Activated naive CD4-positive, alpha-beta T cell treated with anti-CD3 and anti-CD28 coated beads, Interleukin-2, amount 50 U/mL, for 24 hours (primary cell): ENCODE results near the gene DMRTC2.

Source experiments
- H3K27ac Mint-ChIP-seq: one replicate; pipeline ENCODE4 v1.8.0; 2021; ENCODE audit warnings: mild to moderate bottlenecking, mixed read lengths
- H3K27me3 Mint-ChIP-seq: one replicate; pipeline ENCODE4 v1.8.0; 2021; ENCODE audit warnings: mixed read lengths
- H3K36me3 Mint-ChIP-seq: one replicate; pipeline ENCODE4 v1.8.0; 2021; ENCODE audit warnings: mixed read lengths
- H3K4me1 Mint-ChIP-seq: one replicate; pipeline ENCODE4 v1.8.0; 2021; ENCODE audit warnings: mixed read lengths
- H3K4me3 Mint-ChIP-seq: one replicate; pipeline ENCODE4 v1.8.0; 2021; ENCODE audit warnings: mild to moderate bottlenecking, mixed read lengths
- H3K9me3 Mint-ChIP-seq: one replicate; pipeline ENCODE4 v1.8.0; 2021; ENCODE audit warnings: mixed read lengths

DMRTC2 gene

DNA sequence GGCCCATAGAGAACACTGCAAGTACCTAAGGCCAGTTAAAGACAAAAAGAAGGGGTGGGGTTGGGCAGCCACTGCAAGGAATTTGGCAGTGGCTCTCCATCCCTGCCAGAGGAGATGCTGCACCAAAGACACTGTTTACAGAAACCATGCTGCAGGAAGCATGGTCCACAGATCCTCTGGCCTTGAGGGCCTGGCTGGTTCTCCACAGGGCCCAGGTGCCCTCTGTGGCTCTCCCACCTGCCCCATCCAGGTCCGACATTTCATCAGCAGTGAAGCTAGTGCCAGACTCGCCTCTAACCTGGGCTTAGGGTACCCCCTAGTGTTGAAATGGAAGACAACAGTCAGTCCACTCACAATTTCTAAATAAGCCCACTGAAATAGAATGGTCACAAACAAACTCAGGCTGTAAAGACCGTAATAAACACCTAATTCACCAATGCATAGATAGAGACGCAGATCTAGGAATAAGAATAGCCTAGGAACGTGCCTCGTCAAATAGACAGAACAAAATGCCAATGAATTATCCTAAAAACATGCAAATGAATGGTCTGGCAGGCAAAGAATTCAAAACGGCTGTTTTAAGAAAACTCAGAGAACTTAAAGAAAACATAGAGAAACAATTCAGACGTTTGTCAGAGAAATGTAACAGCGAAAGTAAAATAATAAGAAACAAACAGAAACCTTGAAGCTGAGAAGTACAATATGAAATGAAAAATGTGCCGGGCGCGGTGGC is 23.7 kb upstream of the DMRTC2 start:
- no peaks in the 10 kb centered on the region for H3K9me3 Mint-ChIP-seq
- no peak overlapping the region for H3K4me3 Mint-ChIP-seq
- no peak overlapping the region for H3K27ac Mint-ChIP-seq
- no peaks in the 10 kb centered on the region for H3K4me1 Mint-ChIP-seq
- peaks cover 12% of the 10 kb centered on the region for H3K27me3 Mint-ChIP-seq
- no peaks in the 10 kb centered on the region for H3K36me3 Mint-ChIP-seq

DNA sequence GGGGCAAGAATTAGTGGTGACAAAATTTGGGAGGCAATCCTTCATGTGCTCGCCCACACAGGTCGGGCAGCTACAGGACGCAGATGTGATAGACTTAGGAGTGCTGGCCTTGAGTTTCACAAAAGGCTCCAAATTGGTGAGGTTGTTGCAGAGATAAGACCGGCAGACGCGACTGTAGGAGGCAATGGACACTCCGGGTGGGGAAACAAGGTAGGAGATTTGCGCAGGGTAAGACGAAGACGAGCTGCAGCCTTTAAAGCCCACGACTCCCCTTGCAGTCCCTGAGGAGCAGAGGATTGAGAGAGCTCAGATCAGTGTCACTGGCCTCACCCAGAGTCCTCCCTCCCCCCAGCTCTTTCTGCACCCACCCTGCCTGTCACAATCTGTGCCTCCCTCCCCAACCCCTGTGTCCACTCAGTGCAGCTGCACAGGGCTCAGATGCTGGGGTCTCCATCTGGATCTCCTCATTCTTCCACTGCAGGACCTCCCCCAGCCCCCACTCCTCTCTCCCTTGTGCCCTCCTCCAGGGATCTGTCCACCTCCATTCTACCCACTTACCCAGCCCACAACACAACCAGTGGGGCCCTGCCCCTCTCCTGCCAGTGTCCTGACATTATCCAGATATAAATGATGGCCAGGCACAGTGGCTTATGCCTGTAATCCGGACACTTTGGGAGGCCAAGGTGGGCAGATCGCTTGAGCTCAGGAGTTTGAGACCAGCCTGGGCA is 6.7 kb upstream of the DMRTC2 start:
- Mint-ChIP-seq H3K27ac (no peak overlapping the region), H3K9me3 (no peaks in the 10 kb centered on the region), H3K27me3 (peaks cover 3% of the 10 kb centered on the region)

DNA sequence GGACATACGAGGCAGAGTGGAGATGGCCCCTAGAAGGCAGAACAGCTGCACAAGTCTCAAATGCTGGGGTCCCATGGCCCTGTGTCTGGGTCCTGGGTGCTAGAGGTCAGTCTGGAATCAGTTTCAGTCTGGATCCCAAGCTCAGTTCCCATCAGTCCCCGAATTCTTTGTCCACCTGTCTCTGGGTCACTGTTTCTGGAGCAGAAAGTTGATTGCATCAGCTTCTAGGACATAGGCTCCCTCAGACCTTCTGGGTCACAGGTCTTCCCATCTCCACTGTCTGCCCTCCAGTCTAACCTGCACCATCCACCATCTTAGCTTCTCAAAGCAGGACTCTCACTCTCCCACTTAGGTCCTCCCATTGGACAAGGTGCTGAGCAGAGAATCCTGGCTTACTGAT is 5.6 kb upstream of the DMRTC2 start:
- Mint-ChIP-seq H3K36me3 (no peaks in the 10 kb centered on the region), H3K4me3 (no peak overlapping the region), H3K27me3 (peaks cover 3% of the 10 kb centered on the region), H3K4me1 (no peaks in the 10 kb centered on the region), H3K27ac (no peak overlapping the region), H3K9me3 (no peaks in the 10 kb centered on the region)

More for the DNA sequence above, 6.7 kb upstream of the DMRTC2 start:
- Mint-ChIP-seq H3K4me3 (no peak overlapping the region), H3K36me3 (no peaks in the 10 kb centered on the region), H3K4me1 (no peaks in the 10 kb centered on the region)

DNA sequence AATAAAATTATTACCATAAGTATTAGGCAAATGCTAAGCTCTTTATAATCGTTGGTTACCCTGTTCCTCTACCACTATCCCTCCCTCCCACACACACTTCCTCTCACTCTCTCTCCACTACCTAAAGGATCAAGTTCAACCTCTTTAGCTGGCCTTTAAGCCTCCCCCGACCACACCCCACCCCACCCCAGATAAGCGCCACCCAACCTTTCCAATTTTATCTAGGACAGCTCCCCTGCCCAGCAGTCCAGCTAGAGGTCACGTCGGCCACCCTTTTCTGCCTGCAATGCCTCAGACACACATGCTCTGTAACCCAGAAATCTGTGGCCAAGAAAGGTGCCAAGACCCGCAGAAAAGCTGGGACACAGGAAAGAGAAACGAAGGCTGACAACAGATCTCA is 1.5 kb upstream of the DMRTC2 start:
- H3K36me3 Mint-ChIP-seq: no peaks in the 10 kb centered on the region

DNA sequence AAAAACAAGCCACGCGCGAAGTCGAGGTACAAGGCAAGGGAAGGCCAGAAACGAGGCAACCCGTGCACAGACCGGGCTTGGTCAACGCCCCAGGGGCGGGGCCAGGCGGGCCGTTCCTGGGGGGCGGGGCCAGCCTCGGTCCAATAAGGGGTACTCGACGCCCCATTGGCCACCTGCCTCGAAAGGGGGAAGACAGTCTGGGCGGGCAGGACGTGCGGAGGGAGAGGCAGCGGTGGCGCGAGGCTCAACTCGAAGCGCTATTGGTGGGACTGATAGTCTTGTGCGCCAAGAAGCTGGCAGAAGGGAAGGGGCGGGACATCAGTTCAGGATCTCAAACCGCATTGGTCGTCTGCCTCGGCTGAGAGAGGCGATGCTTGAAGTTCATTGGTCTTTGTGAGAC is 241 bp upstream of the DMRTC2 start, which contains the start of gene LYPD4:
Gene LYPD4, minus strand, starts transcription at position 83 of the 400 bp plus-strand sequence. CDS start 5,398 bp downstream, outside the sequence.
- Mint-ChIP-seq H3K36me3 (no peaks in the 10 kb centered on the region), H3K4me1 (no peaks in the 10 kb centered on the region), H3K4me3 (no peak within 1 kb of the TSS), H3K27ac (no peak within 1 kb of the TSS), H3K9me3 (no peaks in the 10 kb centered on the region), H3K27me3 (no peaks in the 10 kb centered on the region)

More for the DNA sequence above, 1.5 kb upstream of the DMRTC2 start:
- no peak overlapping the region for H3K27ac Mint-ChIP-seq
- H3K4me3 Mint-ChIP-seq: no peak overlapping the region
- no peaks in the 10 kb centered on the region for H3K4me1 Mint-ChIP-seq
- H3K27me3 Mint-ChIP-seq: peaks cover 2% of the 10 kb centered on the region
- H3K9me3 Mint-ChIP-seq: no peaks in the 10 kb centered on the region

DNA sequence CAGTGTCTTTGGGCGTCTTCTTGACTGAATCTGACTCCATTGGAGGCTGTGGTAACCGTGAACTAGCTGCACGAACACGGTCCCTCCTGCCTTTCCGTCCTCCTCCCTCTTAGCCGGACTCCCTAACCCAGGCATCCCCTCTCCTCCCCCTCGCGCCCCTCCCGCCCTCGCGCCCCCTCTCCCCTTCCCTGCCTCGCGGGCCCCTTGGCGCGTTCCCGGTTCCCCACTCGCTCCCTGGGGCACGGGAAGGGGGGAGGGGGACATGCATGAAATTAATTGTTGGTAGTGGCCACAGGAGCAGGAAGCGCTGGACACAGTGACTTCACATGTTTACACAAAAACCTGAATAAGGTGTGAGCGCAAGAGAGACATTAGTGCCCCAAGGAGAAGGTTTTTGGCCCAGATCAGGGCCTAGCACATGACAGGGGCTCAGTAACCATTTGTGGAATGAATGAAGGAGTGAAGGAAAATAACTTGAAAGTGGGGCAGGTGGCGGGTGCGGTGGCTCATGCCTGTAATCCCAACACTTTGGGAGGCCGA is 279 bp downstream of the DMRTC2 start:
- Mint-ChIP-seq H3K27ac (no peak overlapping the region), H3K36me3 (no peaks in the 10 kb centered on the region), H3K4me3 (no peak overlapping the region), H3K9me3 (no peaks in the 10 kb centered on the region), H3K27me3 (no peaks in the 10 kb centered on the region), H3K4me1 (no peaks in the 10 kb centered on the region)

DNA sequence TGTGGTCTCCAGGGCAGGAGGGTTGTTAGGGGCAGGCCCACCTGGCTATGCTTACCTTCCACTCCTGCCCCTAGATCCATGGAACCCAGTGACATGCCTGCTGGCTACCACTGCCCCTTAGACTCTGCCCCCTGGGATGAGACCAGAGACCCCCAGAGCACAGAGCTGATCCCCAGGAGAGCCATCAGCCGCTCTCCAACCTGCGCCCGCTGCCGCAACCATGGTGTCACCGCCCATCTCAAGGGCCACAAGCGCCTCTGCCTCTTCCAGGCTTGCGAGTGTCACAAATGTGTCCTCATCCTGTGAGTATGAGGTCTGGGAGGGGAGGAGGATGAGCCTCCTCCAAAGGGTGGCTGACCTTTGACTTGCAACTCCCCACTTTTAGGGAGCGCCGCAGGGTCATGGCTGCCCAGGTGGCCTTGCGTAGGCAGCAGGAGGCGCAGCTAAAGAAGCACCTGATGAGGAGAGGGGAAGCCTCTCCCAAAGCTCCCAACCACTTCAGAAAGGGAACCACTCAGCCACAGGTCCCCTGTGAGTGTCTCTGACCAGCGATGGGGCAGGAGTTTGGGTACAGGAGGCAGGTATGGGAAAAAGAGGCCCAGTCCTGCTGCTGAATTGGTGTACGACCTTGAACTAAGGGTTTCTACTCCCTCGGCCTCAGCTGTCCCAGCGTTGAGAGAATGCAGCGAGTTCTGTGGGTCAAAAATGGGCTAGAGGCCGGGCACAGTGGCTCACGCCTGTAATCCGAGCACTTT is 2.7 kb downstream of the DMRTC2 start:
- no peaks in the 10 kb centered on the region for H3K36me3 Mint-ChIP-seq
- H3K27ac Mint-ChIP-seq: no peak overlapping the region
- no peaks in the 10 kb centered on the region for H3K27me3 Mint-ChIP-seq
- no peaks in the 10 kb centered on the region for H3K9me3 Mint-ChIP-seq
- no peaks in the 10 kb centered on the region for H3K4me1 Mint-ChIP-seq
- no peak overlapping the region for H3K4me3 Mint-ChIP-seq

DNA sequence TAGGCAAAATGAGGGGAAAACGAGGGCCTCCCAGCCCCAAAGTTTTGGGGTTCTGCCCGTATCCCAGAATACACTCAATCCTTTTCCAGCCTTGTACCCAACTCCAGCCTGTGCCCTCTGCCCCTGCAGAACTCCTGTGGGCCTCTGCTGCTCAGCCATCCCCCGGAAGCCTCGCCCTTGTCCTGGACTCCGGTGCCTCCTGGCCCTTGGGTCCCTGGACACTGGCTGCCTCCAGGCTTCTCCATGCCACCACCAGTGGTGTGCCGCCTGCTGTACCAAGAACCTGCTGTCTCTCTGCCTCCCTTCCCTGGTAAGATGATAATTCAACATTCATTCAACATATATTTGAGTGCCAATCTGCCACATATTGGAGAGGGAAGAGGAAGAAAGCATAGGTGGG is 3.8 kb downstream of the DMRTC2 start:
- Mint-ChIP-seq H3K4me3 (no peak overlapping the region), H3K27ac (no peak overlapping the region), H3K27me3 (no peaks in the 10 kb centered on the region), H3K36me3 (no peaks in the 10 kb centered on the region), H3K4me1 (no peaks in the 10 kb centered on the region), H3K9me3 (no peaks in the 10 kb centered on the region)

DNA sequence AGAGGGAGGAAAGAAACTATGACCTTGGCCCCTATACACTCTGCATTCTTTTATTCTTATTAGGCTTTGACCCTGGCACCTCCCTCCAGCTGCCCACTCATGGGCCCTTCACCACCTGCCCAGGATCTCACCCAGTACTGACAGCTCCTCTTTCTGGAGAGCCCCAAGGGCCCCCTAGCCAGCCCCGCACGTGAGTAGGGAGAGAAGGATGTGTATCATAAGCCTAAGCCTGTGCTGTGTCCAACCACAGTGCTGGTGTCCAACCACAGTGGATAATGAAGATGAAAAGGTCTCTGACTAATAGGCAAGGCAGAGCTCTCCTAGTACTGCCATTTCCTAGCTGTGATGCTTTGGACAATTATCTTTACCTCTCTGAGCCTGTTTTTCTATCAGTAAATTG is 4.2 kb downstream of the DMRTC2 start:
- H3K27ac Mint-ChIP-seq: no peak overlapping the region
- H3K4me1 Mint-ChIP-seq: no peaks in the 10 kb centered on the region
- H3K36me3 Mint-ChIP-seq: no peaks in the 10 kb centered on the region
- no peaks in the 10 kb centered on the region for H3K27me3 Mint-ChIP-seq
- no peaks in the 10 kb centered on the region for H3K9me3 Mint-ChIP-seq
- no peak overlapping the region for H3K4me3 Mint-ChIP-seq

DNA sequence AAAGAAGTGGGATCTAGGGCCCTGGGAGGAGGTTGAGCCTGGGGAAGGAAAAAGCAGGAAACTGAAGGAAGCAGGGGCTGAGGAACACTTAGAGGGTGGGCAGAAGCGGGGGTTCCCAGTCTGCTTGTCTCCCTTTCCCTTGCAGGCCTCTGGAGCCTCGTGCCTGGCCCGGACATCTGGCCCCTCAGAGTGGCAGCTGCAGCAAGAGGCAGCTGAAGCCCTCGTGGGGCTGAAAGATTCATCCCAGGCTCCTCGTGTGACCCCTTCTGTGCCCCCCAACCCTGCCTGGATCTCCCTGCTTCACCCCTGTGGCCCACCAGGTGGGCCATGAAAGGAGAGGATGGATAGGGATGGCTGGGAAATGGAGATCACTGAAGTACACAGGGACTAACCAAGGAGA is 5.5 kb downstream of the DMRTC2 start:
- H3K4me3 Mint-ChIP-seq: no peak overlapping the region
- no peaks in the 10 kb centered on the region for H3K36me3 Mint-ChIP-seq
- H3K4me1 Mint-ChIP-seq: no peaks in the 10 kb centered on the region
- no peak overlapping the region for H3K27ac Mint-ChIP-seq
- no peaks in the 10 kb centered on the region for H3K27me3 Mint-ChIP-seq
- H3K9me3 Mint-ChIP-seq: no peaks in the 10 kb centered on the region

DNA sequence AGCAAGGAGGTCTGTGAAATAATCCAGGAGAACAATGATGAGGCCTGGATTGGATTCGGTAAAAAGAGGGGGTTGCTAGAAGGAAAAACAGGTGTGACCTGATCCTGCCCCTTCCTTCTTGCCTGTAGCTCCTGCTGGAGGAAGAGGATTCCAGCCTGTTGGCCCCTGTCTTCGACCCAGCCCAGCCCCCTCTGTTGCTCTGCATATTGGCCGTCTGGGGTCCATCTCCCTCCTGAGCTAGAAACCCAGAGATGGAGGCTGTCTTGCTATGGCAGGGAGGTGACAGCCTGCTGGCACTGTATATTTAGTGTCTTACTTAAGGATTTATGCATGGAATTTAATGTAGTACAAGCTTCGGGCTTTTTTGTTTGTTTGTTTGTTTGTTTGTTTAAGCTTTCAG is 6.6 kb downstream of the DMRTC2 start:
- Mint-ChIP-seq H3K36me3 (no peaks in the 10 kb centered on the region), H3K9me3 (no peaks in the 10 kb centered on the region), H3K4me3 (no peak overlapping the region), H3K4me1 (no peaks in the 10 kb centered on the region), H3K27ac (no peak overlapping the region), H3K27me3 (no peaks in the 10 kb centered on the region)

DNA sequence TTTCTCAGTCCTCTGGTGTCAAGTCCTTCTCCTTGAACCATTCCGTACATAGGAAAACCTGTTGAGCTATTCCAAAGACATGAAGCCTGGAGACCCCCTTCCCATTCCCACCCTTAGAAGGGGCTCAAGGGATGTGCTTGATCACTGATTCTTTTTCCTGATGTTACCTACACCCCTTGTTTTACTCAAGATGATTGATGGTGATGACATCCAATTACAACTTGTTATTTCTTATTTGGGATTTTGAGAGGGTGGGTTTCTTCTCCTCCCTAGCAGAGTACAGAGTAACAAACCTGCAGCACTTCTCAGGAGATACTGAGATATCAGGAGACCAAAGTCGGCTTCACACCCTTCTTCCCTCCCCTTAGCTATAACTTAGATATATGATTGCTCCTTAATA is 8.5 kb downstream of the DMRTC2 start:
- Mint-ChIP-seq H3K9me3 (no peaks in the 10 kb centered on the region), H3K27ac (no peak overlapping the region), H3K36me3 (no peaks in the 10 kb centered on the region), H3K27me3 (no peaks in the 10 kb centered on the region), H3K4me3 (no peak overlapping the region), H3K4me1 (no peaks in the 10 kb centered on the region)

DNA sequence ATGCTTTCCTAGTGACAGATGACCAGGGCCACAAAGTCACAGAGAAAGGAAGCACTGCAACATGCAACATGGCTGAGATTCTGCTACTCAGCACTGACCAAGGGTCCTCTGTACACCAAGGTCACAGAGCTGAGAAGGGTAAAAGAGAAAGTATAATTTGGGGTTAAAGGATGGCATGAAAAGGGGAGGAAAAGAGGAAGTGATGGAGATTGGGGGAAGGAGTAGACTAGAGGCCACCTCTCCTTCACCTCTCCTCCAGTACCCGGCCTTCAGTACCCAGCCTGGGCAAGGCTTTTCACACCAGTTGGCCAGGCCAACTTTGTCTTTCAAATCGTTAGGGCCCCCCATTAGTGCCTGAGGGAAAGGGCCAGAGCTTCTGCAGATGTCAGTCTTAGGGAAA is 8.9 kb downstream of the DMRTC2 start:
- no peaks in the 10 kb centered on the region for H3K27me3 Mint-ChIP-seq
- no peaks in the 10 kb centered on the region for H3K36me3 Mint-ChIP-seq
- H3K4me3 Mint-ChIP-seq: no peak overlapping the region
- H3K4me1 Mint-ChIP-seq: no peaks in the 10 kb centered on the region
- H3K9me3 Mint-ChIP-seq: no peaks in the 10 kb centered on the region
- H3K27ac Mint-ChIP-seq: no peak overlapping the region

DNA sequence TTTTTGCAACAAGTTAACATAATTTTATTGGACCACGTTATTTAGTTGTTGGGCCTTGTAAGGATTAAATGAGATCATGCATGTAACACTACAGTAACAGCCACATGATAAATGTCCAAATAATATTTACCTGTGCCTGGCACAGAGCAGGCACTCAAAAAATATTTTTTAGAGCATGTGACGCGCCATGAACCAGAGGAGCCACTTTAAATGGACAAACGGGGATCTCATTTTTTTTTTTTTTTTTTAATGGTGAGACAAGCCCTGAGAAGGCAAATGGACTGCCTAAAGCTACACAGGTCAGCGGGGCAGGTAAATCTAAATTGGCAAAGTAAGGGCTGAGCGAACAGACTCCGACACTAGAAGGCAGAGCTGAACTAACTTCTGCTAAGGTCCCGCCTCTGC is 14.4 kb downstream of the DMRTC2 start:
- Mint-ChIP-seq H3K9me3 (no peaks in the 10 kb centered on the region), H3K4me1 (peaks cover 34% of the 10 kb centered on the region), H3K27me3 (no peaks in the 10 kb centered on the region), H3K27ac (peak overlapping the region; percentile 98), H3K36me3 (peaks cover 28% of the 10 kb centered on the region), H3K4me3 (peak overlapping the region; percentile 91)

DNA sequence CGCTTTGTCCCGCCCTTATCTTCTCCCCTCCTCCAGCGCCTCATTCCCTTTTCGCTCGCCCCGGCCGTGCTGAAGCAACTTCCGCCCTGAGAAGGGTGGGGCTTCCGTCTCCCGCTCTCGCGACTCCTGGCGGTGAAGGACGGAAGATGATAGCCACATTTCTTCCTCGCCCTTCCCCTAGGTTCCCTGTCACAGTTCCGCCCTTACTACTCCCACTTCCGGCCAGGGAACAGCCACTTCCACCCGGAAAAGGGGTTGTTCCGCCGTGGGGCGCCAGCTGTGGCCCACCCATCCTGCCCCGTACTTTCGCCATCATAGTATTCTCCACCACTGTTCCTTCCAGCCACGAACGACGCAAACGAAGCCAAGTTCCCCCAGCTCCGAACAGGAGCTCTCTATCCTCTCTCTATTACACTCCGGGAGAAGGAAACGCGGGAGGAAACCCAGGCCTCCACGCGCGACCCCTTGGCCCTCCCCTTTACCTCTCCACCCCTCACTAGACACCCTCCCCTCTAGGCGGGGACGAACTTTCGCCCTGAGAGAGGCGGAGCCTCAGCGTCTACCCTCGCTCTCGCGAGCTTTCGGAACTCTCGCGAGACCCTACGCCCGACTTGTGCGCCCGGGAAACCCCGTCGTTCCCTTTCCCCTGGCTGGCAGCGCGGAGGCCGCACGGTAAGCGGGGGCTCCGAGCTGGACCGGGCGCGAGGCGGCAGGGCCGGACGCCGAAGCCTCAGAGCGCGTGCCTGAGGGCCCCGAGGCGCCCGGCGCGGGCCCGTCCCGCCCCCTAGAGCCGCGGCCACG is 15.0 kb downstream of the DMRTC2 start, which contains the start of gene RPS19:
Gene RPS19, plus strand, starts transcription at position 638 of the 801 bp plus-strand sequence. CDS start 520 bp downstream, outside the sequence.
- peak within 1 kb of the TSS; percentile 92 for H3K4me3 Mint-ChIP-seq
- H3K9me3 Mint-ChIP-seq: no peaks in the 10 kb centered on the region
- H3K27ac Mint-ChIP-seq: peak within 1 kb of the TSS; percentile 98
- H3K27me3 Mint-ChIP-seq: no peaks in the 10 kb centered on the region
- peaks cover 29% of the 10 kb centered on the region for H3K36me3 Mint-ChIP-seq
- peaks cover 40% of the 10 kb centered on the region for H3K4me1 Mint-ChIP-seq
